GM19099 (cell line): Measurements from ENCODE around the gene ARMC12.

Experiments used
- POLR2A ChIP-seq: IDR thresholded peaks from 3 replicates; pipeline ENCODE4 v1.6.1; 2011; ENCODE audit warnings: low read depth; ENCODE audit not compliant: insufficient read length; ENCODE audit errors: extremely low read depth

ARMC12 gene

DNA sequence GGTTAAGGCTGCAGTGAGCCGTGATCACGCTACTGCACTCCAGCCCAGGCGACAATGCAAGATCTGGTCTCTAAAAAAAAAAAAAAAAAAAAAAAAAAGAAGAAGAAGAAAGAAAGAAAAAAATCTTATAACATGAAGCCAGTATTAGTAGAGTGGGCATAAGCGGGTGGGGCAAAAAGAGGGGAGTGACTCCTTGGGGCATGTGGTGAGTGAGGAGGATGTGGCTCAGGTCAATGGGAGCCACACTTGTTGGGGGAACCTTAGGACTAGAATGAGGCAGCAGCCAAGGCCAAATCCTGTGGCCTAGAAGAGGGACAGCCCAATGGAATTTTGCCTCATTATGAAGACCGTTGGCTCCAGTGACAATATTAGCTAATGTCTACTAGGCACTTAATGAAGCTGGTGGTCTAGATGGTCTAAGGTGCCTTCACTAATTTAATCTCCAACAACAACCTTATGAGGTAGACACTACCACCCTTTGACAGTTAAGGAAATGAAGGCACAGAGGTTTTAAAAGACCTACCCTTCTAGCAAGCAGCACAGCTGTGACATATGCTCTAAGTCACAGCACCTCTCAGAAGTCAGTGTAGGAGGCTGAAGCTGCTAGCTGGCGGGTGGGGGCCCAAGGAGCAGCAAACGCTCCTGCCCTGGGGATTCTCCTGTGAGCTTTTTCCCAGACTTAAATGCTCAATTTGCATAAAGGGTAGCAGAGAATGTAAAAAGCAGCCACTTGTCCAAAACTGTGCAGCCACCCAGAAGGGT, 23.6 kb upstream of the ARMC12 start:
- TF ChIP-seq POLR2A, result no peak

DNA sequence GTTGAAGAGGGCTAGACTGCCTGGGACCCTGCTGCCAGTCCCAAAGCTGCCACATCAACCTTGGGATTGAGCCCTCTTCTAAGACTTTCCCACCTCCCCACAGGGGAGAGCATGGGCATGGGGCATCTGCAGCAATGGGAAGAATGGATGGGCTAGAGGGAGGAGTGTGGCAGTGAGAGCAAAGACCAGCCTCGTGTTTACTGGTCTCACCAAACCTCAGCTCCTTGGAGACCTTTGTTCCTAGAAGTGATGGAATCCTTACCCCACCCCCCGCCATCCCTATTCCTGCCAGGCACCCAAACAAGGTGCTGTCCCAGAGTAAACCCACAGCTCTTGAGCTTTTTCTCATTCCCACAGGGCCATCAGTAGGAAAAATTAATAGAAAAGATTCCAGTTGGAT, 20.0 kb upstream of the ARMC12 start:
- TF ChIP-seq POLR2A, result no peak

DNA sequence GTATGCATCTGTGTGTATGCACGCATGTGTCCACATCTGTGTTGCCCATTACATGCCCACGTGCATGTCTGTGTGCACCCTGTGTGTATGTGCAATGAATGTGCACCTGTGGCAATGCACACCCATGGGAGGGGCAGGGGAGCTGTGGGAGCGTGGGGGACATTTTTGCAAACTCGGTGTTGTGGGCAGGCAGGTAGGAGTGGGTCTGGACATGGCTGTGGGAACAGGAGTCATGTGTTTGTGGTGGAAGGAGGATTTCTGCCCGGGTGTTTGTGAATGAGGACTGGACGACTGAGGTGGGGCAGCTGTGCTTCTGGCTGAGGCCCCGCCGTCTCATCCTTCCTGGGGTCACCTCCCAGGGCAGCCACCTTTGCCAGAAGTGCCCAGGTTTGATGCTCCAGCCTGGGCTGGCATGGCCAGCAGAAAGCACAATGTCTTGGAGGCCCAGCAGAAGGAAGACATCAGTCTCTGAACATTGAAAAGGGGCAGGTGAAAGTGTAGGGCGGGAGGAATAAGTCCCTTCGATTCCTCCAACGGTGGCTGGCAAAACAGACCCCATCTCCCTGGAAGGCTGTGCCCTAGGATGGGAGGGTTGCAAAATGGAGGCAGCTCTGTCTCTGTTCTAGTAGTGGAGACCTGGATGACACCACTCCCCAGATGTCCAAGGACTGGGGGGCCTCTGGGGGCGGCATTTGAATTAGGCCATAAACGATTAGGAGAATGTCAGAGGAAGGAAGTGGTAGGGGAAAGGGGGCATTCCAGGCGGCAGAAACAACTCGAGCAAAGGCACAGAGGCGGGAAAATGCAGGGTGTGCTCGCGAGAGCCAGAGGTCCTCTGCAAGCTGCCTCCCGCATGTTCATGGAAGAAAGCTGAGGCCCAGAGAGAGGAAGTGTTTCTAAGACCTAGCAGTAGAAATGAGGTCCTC, 19.1 kb upstream of the ARMC12 start:
- TF ChIP-seq POLR2A, result no peak

DNA sequence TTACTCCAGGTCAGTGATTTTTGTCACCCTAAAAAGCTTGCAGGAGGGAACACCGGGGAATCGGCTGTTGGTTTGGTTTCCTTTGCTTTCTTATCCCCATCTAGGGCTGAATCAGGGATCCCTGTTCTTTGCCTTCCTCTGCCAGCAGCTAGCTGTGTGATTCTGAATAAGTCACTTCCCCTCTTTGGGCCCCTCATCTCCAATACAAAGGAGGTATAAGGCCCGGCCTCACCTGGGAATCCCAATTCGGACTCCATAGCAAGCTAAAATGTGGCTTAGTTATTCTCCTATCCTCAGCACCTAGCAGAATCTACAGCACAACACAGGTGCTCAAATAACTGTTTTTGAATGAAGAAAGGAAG, 18.5 kb upstream of the ARMC12 start:
- no peak for TF ChIP-seq POLR2A

DNA sequence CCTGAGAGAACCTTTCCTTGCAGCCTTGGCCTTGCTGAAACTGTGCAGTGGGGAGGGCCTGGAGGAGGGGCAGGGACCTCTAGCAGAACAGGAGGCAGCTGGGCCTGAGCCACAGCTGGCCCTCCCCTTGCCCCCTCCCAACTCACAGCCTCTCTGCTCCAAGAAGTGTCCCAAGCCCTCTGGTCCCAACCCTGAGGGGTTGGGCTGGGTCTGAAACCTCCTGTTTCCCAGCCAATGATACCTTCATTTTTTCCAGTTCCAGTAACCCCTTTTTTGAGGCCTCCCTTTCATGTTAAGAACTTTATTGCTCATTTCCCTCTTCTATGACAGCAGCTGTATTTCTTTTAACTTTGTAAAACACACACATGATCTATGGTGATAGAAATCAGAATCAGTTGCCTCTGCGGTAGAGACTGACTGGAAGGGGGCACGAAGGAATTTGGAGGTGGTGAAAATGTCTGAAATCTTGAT, 17.9 kb upstream of the ARMC12 start:
- peak; percentile 22 for TF ChIP-seq POLR2A

DNA sequence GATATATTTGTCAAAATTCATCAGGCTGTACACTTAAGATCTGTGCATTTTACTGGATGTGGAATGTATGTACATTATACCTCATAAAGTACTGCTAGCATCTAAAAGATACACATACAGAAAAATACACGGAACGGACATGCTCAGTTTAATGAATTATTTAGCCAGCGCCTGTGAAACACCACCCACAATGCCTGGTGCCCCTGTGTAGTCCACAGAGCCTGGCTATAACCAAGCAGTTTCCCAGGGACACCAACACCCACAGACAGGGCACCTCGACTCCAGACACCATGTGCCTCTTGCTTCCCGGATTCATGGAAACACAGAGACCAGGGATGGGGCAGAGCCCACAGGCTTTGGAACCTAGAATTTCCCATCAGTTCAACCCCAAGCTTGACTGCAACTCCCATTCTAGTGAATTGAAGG, 17.4 kb upstream of the ARMC12 start:
- peak; percentile 1 for TF ChIP-seq POLR2A

DNA sequence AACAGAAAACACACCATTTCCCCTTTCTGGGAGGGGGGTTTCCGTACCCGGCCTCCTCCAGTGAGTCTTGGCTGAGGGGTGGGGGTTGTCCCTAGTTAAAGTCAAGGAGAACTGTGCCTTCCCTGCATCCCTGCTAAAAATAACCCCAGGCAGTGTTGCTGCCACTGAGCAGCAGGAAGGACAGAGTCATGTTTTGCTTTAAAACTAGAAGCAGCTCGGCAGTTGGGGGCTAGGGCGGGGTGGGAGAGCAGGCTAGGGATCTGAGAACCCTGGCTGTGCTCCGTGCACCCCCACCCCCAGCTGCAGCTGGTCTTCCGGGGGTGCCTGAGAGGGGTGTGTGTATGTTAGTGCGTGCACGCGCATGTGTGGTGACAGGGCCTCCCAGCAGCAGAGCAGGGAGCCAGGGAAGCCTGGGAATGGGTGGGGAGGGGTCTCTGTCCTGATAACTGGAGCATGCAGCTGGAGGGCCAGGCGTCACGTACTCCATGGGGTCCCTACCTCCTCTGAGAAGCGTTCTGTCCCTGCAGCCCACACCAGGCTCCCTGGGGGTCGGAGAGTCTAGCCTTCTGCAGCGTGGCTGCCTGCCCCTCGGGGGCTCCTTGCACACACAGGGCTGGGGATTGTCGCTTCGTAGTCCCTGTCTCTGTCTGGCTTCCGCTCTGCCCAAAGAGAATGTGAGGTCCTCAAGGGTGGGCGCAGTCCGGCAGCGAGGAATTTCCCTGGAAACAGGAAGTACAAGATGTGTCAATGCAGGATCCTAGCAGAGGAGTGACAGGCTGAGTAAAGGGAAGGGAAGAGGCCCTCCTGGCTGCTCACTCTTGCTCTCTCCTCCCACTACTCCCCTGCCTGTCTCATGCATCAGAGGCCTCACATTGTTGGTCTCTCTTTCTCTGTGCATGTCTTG, 16.8 kb upstream of the ARMC12 start:
- TF ChIP-seq POLR2A, result peak; percentile 31

DNA sequence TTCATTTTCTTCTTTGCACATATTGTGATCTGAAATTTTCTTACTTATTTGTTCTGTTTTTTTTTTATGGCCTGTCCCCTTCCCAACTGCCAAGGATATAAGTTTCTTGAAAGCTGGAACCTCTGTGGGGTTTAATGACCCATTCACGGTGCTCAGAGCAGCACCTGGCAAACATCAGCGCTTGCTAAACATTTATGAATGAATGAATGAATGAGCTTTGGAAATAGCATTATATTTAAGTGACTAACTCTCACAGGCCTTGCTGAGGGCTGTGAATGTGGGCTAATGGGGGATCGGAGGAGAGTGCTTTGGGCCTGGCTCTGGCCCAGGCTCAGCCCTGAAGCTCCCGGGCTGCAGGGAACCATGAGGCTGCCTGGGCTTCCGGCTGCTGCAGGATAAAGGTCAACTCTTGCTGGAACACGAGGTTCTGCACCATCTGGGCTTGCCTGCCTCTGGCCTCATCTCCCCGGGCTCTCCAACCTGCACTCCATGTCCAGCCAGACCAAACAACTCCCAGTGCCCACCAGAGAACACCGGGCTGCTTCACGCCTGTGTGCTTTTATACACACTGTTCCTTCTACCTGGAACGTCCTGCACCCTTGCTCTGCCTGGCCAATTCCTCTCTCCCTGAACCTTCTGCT, 14.6 kb upstream of the ARMC12 start:
- TF ChIP-seq POLR2A, result no peak

DNA sequence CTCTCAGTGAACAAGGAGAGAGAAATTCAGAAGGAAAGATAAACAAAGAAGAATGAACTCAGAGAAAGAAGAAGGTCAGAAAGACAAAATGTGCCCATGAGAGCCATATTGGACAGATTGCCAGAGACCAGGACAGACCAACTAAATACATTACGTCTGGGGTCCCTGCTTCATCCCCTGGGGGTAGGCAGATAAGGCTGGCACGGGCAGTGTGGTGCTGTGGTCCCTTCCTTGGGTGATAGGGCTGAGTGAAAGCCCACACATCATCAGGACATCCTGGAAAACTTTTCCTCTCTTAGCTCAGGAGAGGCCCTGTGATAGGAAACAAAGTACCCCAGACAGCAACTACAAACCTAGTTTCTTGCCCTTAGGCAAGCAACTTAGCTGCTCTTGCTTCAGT, 13.2 kb upstream of the ARMC12 start:
- no peak for TF ChIP-seq POLR2A

DNA sequence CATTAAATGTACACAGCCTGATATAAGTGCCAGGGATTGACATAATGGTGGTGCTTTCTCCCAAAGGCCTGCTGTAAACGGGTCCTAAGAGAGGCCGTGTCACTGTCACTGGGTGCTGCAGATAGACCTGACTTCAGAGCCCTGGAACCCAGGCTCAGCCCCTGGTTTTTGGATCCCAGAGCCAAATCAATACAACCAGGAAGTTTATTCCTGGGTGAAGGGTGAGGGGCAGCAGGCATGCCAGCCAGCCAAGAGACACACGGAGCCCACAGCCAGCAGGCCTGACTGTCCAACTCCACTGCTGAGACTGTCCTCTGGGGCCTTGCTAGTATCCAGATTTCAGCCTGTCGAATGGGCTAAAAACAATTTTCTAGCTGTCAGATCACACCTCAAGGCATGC, 12.8 kb upstream of the ARMC12 start:
- TF ChIP-seq POLR2A, result no peak

DNA sequence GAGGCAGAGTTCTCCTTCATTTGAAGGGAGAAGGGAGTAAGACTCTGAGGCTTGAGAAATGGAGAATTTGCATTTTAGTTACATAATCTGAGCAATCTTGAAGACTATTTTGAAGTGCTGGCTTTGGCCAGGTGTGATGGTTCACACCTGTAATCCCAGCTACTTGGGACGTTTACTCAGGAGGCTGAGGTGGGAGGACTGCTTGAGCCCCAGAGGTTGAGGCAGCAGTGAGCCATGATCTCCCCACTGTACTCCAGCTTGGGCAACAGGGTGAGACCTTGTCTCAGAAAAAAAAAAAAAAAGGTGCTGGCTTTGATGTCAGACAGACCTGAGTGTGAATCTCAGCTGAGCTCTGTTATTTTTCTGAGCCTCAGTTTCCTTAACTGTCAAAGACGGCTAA, 12.4 kb upstream of the ARMC12 start:
- TF ChIP-seq POLR2A, result no peak

DNA sequence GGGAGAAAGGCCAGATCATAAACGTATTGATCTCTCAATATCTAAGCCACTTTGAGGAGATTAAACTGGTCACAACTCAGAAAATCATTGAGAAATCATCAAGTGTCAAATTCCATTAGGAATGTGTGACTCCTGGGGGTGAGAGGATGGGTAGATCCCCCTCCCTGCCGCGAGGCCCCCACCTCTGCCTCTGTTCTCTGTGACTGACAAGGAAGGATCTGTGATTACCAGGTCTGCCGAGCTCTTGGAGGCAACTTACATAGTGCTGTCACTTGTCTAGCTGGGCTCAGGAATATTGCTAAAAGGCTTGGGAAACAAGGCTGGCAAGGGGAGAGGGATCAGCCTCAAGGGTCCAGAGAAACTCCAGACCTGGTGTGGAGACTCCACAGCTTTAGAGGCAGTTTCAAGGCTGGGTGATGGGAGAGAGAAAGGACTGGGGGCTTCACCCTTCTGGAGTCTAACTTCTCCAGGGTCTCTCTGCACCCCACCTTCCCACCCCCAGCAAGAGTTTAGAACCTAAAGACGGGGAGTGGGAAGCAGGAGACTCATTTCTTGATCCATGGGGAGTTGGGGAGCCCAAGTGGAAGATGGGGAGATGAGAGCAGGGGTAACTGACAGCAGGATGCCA, 11.6 kb upstream of the ARMC12 start:
- TF ChIP-seq POLR2A, result no peak

DNA sequence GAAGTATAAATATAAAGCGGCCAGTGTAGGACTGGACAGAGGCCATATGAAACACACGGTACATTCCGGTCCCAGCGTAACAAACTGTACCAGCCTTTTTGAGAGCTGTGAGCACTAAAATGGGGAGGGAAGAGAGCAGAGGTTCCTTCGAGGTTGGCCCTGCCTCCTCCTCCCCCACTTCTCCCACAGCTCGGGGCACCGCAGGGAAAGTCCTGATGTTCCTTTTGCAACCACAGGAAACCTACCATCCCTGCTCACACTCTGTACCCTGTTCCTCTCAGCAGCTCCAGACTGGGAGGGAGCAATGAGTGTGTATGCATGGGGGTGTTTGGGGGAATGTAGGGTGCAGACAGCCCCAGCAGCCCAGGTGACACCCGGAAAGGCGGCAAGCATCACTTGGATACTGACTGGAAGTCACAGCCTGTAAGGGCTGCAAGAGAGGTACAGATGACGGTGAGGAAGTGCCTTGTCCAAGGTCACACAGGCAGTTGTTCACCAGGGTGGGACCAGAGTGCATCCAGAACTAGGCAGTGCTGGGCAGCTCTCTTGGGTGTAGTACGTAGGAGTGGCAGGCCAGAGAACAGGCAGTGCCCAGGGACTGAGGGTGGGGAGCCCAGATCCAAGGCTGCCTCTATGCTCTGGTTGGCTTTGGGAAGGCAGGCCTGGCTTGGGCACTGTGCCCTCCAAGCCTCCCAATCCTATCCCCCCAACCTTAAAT, 11.0 kb upstream of the ARMC12 start:
- no peak for TF ChIP-seq POLR2A
